GM04504 (cell line): ENCODE results near the gene SCYGR2.
A peak's percentile ranks its signal among the peaks of the same experiment; 100 is the strongest.

Experiments used
- DNase-seq: peaks from one replicate; pipeline ENCODE4 v3.0.0-alpha.2; 2012; ENCODE audit warnings: low read depth

Gene SCYGR2

GRCh38 chr2:227613272-227613660, 14.6 kb downstream of the SCYGR2 start:
- no peak for DNase-seq

GRCh38 chr2:227614246-227614645, 15.6 kb downstream of the SCYGR2 start:
- DNase-seq = no peak

- DNase-seq = no peak
Observed at GRCh38 chr2:227614740-227615139, 16.0 kb downstream of the SCYGR2 start, which contains the start of gene SCYGR3. SCYGR3 (minus strand) TSS chr2:227614840; CDS start chr2:227614840, 0 bp downstream.

- DNase-seq = no peak
Observed at GRCh38 chr2:227615181-227615580, 16.5 kb downstream of the SCYGR2 start.

- no peak for DNase-seq
Observed at GRCh38 chr2:227615906-227616305, 17.2 kb downstream of the SCYGR2 start.

GRCh38 chr2:227616631-227617030, 17.9 kb downstream of the SCYGR2 start:
- DNase-seq = no peak

- DNase-seq = no peak
Observed at GRCh38 chr2:227617316-227618230, 18.9 kb downstream of the SCYGR2 start, which contains the start of gene SCYGR4. SCYGR4 (plus strand) TSS chr2:227617498; CDS start chr2:227617498, 0 bp downstream.

- DNase-seq = peak; percentile 20
Observed at GRCh38 chr2:227623226-227623625, 24.5 kb downstream of the SCYGR2 start.

- no peak for DNase-seq
Observed at GRCh38 chr2:227625420-227625819, 26.7 kb downstream of the SCYGR2 start.

- DNase-seq = no peak
Observed at GRCh38 chr2:227626580-227627151, 28.0 kb downstream of the SCYGR2 start.

GRCh38 chr2:227627769-227628168, 29.1 kb downstream of the SCYGR2 start:
- no peak for DNase-seq

- no peak for DNase-seq
Observed at GRCh38 chr2:227629435-227629834, 30.7 kb downstream of the SCYGR2 start.

- DNase-seq = no peak
Observed at GRCh38 chr2:227630322-227630721, 31.6 kb downstream of the SCYGR2 start.

- DNase-seq = no peak
Observed at GRCh38 chr2:227632827-227633226, 34.1 kb downstream of the SCYGR2 start.

- DNase-seq = no peak
Observed at GRCh38 chr2:227634201-227634600, 35.5 kb downstream of the SCYGR2 start.

- no peak for DNase-seq
Observed at GRCh38 chr2:227642656-227643055, 44.0 kb downstream of the SCYGR2 start.

GRCh38 chr2:227643990-227644551, 45.4 kb downstream of the SCYGR2 start:
- DNase-seq = no peak
